Loucy (cell line): Measurements from ENCODE around the gene RSAD2.

ENCODE experiments used
- H2AFZ ChIP-seq: fragments of 200-600 bp; sonication (generic); 2 replicates; pipeline ENCODE4 v1.6.0; 2016; ENCODE audit warnings: antibody characterized with exemption, mild to moderate bottlenecking, low read length, moderate library complexity
- H3F3A ChIP-seq: fragments of 200-600 bp; 2 replicates; pipeline ENCODE4 v1.6.0; 2016; ENCODE audit warnings: antibody characterized with exemption, low read depth, mild to moderate bottlenecking
- H3K27me3 ChIP-seq: fragments of 200-600 bp; sonication (generic); 2 replicates; pipeline ENCODE4 v1.6.1; 2014; ENCODE audit warnings: low read length, mild to moderate bottlenecking; ENCODE audit not compliant: insufficient read depth, poor library complexity, severe bottlenecking
- H3K36me3 ChIP-seq: fragments of 200-600 bp; sonication (generic); 2 replicates; pipeline ENCODE4 v1.6.1; 2016; ENCODE audit warnings: low read length; ENCODE audit not compliant: insufficient read depth
- H3K4me1 ChIP-seq: fragments of 200-600 bp; sonication (generic); 2 replicates; pipeline ENCODE4 v1.5.1; 2014; ENCODE audit warnings: low read length, mild to moderate bottlenecking; ENCODE audit not compliant: insufficient read depth, poor library complexity, severe bottlenecking
- H3K4me2 ChIP-seq: fragments of 200-600 bp; sonication (generic); 2 replicates; pipeline ENCODE4 v1.6.0; 2014; ENCODE audit warnings: antibody characterized with exemption, low read length, low read depth, mild to moderate bottlenecking; ENCODE audit not compliant: poor library complexity, severe bottlenecking
- H3K4me3 ChIP-seq: fragments of 200-600 bp; sonication (generic); 2 replicates; pipeline ENCODE4 v1.5.1; 2014; ENCODE audit warnings: low read length, mild to moderate bottlenecking, mixed read lengths; ENCODE audit not compliant: poor library complexity, severe bottlenecking
- H3K79me2 ChIP-seq: fragments of 200-600 bp; sonication (generic); 2 replicates; pipeline ENCODE4 v1.6.1; 2014; ENCODE audit warnings: low read length; ENCODE audit not compliant: insufficient read depth
- H3K9ac ChIP-seq: fragments of 200-600 bp; sonication (generic); 2 replicates; pipeline ENCODE4 v1.6.0; 2014; ENCODE audit warnings: mild to moderate bottlenecking, low read depth, low read length, moderate library complexity; ENCODE audit not compliant: poor library complexity, severe bottlenecking
- H3K9me2 ChIP-seq: fragments of 200-600 bp; sonication (generic); replicated peaks from 2 replicates; pipeline ENCODE4 v1.6.1; 2016; ENCODE audit warnings: low read depth, low read length, mixed read lengths
- H3K9me3 ChIP-seq: fragments of 200-600 bp; sonication (generic); 2 replicates; pipeline ENCODE4 v1.6.1; 2014; ENCODE audit warnings: mild to moderate bottlenecking, antibody characterized with exemption, low read length, low read depth; ENCODE audit not compliant: insufficient read depth
- H4K20me1 ChIP-seq: fragments of 200-600 bp; sonication (generic); 2 replicates; pipeline ENCODE4 v1.6.0; 2014; ENCODE audit warnings: antibody characterized with exemption, low read length, mild to moderate bottlenecking; ENCODE audit not compliant: insufficient read depth, poor library complexity, severe bottlenecking
- CTCF ChIP-seq: fragments of 200-600 bp; sonication (generic); conservative IDR thresholded peaks from 2 replicates; pipeline ENCODE4 v1.5.1; 2014; ENCODE audit warnings: mild to moderate bottlenecking, antibody characterized with exemption, low read length
- EZH2phosphoT487 ChIP-seq: fragments of 200-600 bp; IDR thresholded peaks from 2 replicates; pipeline ENCODE4 v1.6.1; 2018; ENCODE audit warnings: antibody characterized with exemption, mild to moderate bottlenecking, moderate library complexity, borderline replicate concordance

Gene RSAD2

GRCh38 chr2:6835467-6835866 is 42.1 kb upstream of the RSAD2 start:
- Histone ChIP-seq H3K9me3 (peaks cover 11% of the 10 kb centered on the region; the same call in 1 of the 2 replicates), H2AFZ (no peak overlapping the region), H4K20me1 (no peaks in the 10 kb centered on the region), H3F3A (no peaks in the 10 kb centered on the region), H3K4me3 (no peak overlapping the region), H3K4me2 (peak overlapping the region; percentile 26), H3K27me3 (no peaks in the 10 kb centered on the region), H3K9ac (peak overlapping the region; percentile 5), H3K4me1 (peaks cover 13% of the 10 kb centered on the region), H3K79me2 (no peaks in the 10 kb centered on the region), H3K9me2 (no peaks in the 10 kb centered on the region), H3K36me3 (0 out of 2 replicates have a peak, but pooled peaks cover 2% of the 10 kb centered on the region)
- TF ChIP-seq EZH2phosphoT487 (no peak), CTCF (no peak)

GRCh38 chr2:6838673-6839319 is 38.8 kb upstream of the RSAD2 start:
- Histone ChIP-seq H4K20me1 (no peaks in the 10 kb centered on the region), H3K9me3 (peaks cover 10% of the 10 kb centered on the region; the same call in 1 of the 2 replicates), H3K4me2 (no peak overlapping the region), H2AFZ (no peak overlapping the region), H3K4me1 (peaks cover 13% of the 10 kb centered on the region), H3K36me3 (0 out of 2 replicates have a peak, but pooled peaks cover 2% of the 10 kb centered on the region), H3K9me2 (no peaks in the 10 kb centered on the region), H3K4me3 (no peak overlapping the region), H3K27me3 (no peaks in the 10 kb centered on the region), H3F3A (no peaks in the 10 kb centered on the region), H3K79me2 (no peaks in the 10 kb centered on the region), H3K9ac (no peak overlapping the region)
- TF ChIP-seq CTCF, result no peak
- no peak for TF ChIP-seq EZH2phosphoT487

- H3K36me3 ChIP-seq, result peaks cover 8% of the 10 kb centered on the region; the same call in 1 of the 2 replicates
- no peaks in the 10 kb centered on the region for H3K4me1 ChIP-seq
- no peak overlapping the region for H3K4me2 ChIP-seq
- TF ChIP-seq CTCF (no peak), EZH2phosphoT487 (no peak)
- H3K9ac ChIP-seq, result no peak overlapping the region
- H4K20me1 ChIP-seq, result no peaks in the 10 kb centered on the region
- H3K4me3 ChIP-seq, result no peak overlapping the region
- H3K27me3 ChIP-seq, result no peaks in the 10 kb centered on the region
- no peak overlapping the region for H2AFZ ChIP-seq
- no peaks in the 10 kb centered on the region for H3F3A ChIP-seq
- no peaks in the 10 kb centered on the region for H3K9me2 ChIP-seq
- peaks cover 29% of the 10 kb centered on the region; the same call in 1 of the 2 replicates for H3K9me3 ChIP-seq
- H3K79me2 ChIP-seq, result no peaks in the 10 kb centered on the region
Measured at GRCh38 chr2:6841537-6842287, 35.9 kb upstream of the RSAD2 start.
